ENCODE data around the gene BMP8B. TPM values are rescaled to one million over a fixed set of nuclear protein-coding genes. Genes with fewer than 3 reads are reported as not detected.

The BMP8B gene
- total RNA-seq, 1 experiment from 2014 or later: 0.42 TPM

- no CpG with 5 or more reads among the region's 9 CpGs for WGBS (ENCODE audit: extremely low coverage, insufficient read length, low lambda C conversion rate)
- Histone ChIP-seq H2BK5ac (ENCODE audit: insufficient read length, low read length) (no peak overlapping the region), H3K4me2 (ENCODE audit: insufficient read depth, insufficient read length, low read length) (no peak overlapping the region), H2AFZ (ENCODE audit: low read length) (no peak overlapping the region), H4K8ac (replicated peaks; ENCODE audit: insufficient read length, low read depth, low read length) (no peak overlapping the region), H3K9ac (ENCODE audit: extremely low read depth, insufficient read length, low read length) (no peak overlapping the region), H2BK120ac (ENCODE audit: low read depth, low read length, poor library complexity, severe bottlenecking) (no peak overlapping the region), H3K18ac (ENCODE audit: insufficient read length, low read depth, low read length) (no peak overlapping the region), H2AK5ac (ENCODE audit: insufficient read length, low read length) (no peak overlapping the region), H3K23ac (ENCODE audit: insufficient read length, low read depth, low read length) (no peak overlapping the region), H2BK20ac (ENCODE audit: low read depth, low read length, poor library complexity, severe bottlenecking) (no peak overlapping the region), H3K79me2 (ENCODE audit: insufficient read depth, low read length) (no peaks in the 10 kb centered on the region), H4K20me1 (ENCODE audit: control insufficient read depth, insufficient read depth, insufficient read length) (no peaks in the 10 kb centered on the region), H3K23me2 (ENCODE audit: insufficient read length, low read depth, low read length, poor library complexity, severe bottlenecking) (no peaks in the 10 kb centered on the region), H4K5ac (ENCODE audit: insufficient read length, low read depth, low read length) (no peak overlapping the region), H4K91ac (ENCODE audit: insufficient read length, low read depth, low read length) (no peak overlapping the region), H3K14ac (ENCODE audit: insufficient read depth, low read length) (no peak overlapping the region), H2BK12ac (ENCODE audit: insufficient read length, low read depth, low read length) (no peak overlapping the region), H3T11ph (ENCODE audit: low read length) (no peak overlapping the region), H3K79me1 (ENCODE audit: insufficient read depth, low read depth, low read length, poor library complexity, severe bottlenecking) (no peaks in the 10 kb centered on the region), H3K4ac (ENCODE audit: low read depth, low read length) (no peak overlapping the region), H3K4me1 (ENCODE audit: insufficient read depth, low read length) (no peaks in the 10 kb centered on the region), H3K27me3 (ENCODE audit: insufficient read depth, low read length) (no peaks in the 10 kb centered on the region), H3K27ac (ENCODE audit: insufficient read length, low read depth, low read length) (no peak overlapping the region), H2BK15ac (ENCODE audit: low read depth, low read length) (no peak overlapping the region), H3K56ac (ENCODE audit: insufficient read length, low read depth, low read length) (no peak overlapping the region), H3K9me3 (ENCODE audit: control insufficient read depth, low read depth, low read length) (peaks cover 5% of the 10 kb centered on the region)
- H3K9me3 Mint-ChIP-seq: peaks cover 5 to 8% of the 10 kb centered on the region in 2 experiments; a peak in 4 of 5 replicates
- H3K27ac Mint-ChIP-seq: no peak overlapping the region
- H3K36me3 Mint-ChIP-seq (ENCODE audit: insufficient read depth in 1 of 3, low read depth in 3 of 3): peaks cover 18 to 76% (median 40%) of the 10 kb centered on the region in 3 experiments
- no peaks in the 10 kb centered on the region for H3K4me1 Mint-ChIP-seq
- no peak overlapping the region for H3K4me3 Mint-ChIP-seq
- peaks cover under 1% of the 10 kb centered on the region; the same call in 1 of the 2 replicates for H3K27me3 Mint-ChIP-seq (ENCODE audit: low read depth)
- no peak for DNase-seq
- TF ChIP-seq CTCF (conservative IDR thresholded peaks at IDR 0.05): no peak
These were observed 32.6 kb downstream of the BMP8B start for GRCh38 chr1:39755965-39756659.

Measured in H9 (cell line).